HUDEP-2 (cell line): ENCODE results near the gene DNMT1.
A peak's percentile ranks its signal among the peaks of the same experiment; 100 is the strongest.
"Not testable (repeated sequence)": the region's sequence is repeated elsewhere in the genome, so short reads cannot be mapped to it uniquely, and the experiment has no call there.

Experiments
- DNase-seq, 76 experiments: peaks; one replicate each; lab custom pipeline; 2025; ENCODE audit not compliant: unreplicated experiment in 76 of 76; lab: John Stamatoyannopoulos, UW

The DNMT1 gene

GRCh38 chr19:10194500-10195198, at the start of gene DNMT1:
Gene DNMT1, minus strand, starts transcription at chr19:10194953. Its CDS starts 54 bp downstream, at chr19:10194899.
- peak; percentile 80 to 100 (median 99) for DNase-seq

- DNase-seq = no peak
These were observed 48.9 kb upstream of the DNMT1 start for GRCh38 chr19:10243606-10244005.

GRCh38 chr19:10241826-10242449, 47.2 kb upstream of the DNMT1 start:
- not testable (repeated sequence) for DNase-seq

DNA sequence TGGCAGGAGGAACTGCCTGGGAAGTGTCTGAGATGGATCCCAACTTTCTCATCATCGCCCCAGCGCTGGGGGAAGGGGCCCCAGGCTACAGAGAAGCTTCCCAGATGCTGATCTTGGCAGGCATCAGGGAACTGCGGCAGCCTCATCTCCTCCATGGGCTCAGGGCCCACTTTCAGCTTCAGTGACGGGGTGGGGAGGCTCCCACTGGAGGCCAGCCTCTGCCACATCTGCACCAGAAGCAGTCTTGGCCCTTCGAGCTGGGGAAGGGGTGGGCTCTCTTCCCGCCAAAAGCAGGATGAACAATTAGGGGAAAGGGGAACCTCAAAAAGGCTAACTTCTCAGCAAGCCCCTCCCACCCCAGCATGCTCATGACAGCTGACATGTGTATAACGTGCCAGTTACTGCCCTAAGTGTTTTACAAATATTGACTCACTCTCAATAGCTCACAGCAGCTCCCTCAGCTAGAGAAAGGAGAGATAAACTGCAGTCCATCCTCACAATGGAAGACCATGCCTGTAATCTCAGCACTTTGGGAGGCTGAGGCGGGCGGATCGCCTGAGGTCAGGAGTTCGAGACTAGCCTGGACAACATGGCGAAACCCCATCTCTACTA, 43.5 kb upstream of the DNMT1 start:
- no peak for DNase-seq

DNA sequence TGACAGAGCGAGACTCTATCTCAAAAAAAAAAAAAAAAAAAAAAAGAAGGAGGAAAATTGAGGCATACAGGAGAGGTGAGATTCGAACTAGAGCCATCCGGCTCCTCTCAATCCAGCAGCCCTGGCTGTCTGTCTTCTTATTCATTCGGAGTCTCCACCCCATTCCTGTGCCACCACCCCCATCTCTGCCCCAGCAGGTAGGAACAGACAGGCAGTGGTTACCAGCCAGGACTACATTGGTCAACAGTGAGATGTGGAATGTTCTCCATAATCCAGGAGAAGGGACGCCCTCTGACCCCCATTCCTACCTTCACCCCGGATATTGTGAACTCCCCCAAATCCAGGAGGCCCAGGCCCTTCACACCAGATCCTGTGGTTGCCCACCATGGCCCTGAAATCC, 42.9 kb upstream of the DNMT1 start:
- DNase-seq = no peak

DNA sequence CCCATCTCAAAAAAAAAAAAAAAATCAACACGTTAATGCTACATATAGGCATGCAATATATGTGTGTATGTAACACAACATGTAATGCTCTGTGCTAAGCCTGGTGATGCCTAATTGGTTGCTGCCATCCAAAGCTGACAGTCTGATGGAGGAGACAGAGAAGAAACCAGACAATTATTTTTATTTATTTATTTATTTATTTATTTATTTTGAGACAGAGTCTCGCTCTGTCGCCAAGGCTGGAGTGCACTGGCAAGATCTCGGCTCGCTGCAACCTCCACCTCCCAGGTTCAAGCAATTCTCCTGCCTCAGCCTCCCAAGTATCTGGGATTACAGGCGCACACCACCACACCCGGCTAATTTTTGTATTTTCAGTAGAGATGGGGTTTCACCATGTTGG, 40.7 kb upstream of the DNMT1 start:
- DNase-seq = not testable (repeated sequence)

GRCh38 chr19:10235003-10235402, 40.2 kb upstream of the DNMT1 start:
- no peak for DNase-seq

GRCh38 chr19:10233946-10234345, 39.2 kb upstream of the DNMT1 start:
- no peak for DNase-seq

- DNase-seq = no peak
These were observed 37.0 kb upstream of the DNMT1 start for GRCh38 chr19:10231612-10232228.

GRCh38 chr19:10230861-10231611, 36.3 kb upstream of the DNMT1 start, which contains the start of gene S1PR2:
Gene S1PR2, minus strand, starts transcription at chr19:10231331. Its CDS starts 6,426 bp downstream, at chr19:10224905.
- peak in 45 of 76 experiments; percentile 9 to 76 (median 49) for DNase-seq

GRCh38 chr19:10230173-10230860, 35.6 kb upstream of the DNMT1 start:
- no peak for DNase-seq

DNA sequence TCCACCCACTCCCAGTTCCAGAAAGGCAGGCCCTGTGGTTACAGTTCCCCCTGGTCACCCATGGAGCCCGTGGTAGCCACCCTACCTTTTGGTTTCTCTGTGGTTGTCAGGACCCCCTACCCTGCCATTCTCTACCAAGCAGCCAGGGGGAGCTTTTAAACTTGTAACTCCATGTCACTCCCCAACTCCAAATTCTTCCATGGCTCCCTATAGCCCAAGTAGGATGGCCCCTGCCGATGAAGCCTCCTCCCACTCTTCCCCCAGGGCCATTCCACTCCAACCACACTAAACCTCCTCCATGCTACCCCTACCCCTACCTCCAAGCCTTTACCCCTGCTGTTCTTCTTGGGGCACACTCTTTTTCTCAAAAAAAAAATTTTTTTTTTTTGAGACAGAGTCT, 34.2 kb upstream of the DNMT1 start:
- peak in 26 of 76 experiments; percentile 7 to 56 (median 30) for DNase-seq

DNA sequence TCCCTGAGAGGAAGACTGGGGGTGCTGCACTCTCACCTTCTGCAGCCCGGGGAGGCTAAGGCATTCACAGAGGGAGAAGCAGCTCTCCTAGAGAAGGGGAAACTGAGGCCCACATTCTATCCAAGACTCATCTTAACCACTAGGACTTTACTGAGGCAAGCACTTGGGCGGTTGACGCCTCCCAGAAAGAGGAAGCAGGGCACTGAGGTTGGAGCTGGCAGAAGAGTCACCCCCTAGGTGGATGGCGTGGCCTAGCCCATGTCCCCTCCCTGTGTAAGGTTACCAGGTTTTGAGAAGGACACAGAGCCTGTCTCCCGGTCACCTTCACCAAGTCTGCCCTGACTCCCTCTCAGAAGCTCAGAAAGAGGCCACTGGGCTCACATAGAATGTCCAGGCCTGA, 33.6 kb upstream of the DNMT1 start:
- no peak for DNase-seq

GRCh38 chr19:10227026-10227971, 32.5 kb upstream of the DNMT1 start:
- peak in 1 of 76 experiments; percentile 10 for DNase-seq

GRCh38 chr19:10226376-10227025, 31.7 kb upstream of the DNMT1 start:
- DNase-seq = no peak

- no peak for DNase-seq
These were observed 31.2 kb upstream of the DNMT1 start for GRCh38 chr19:10226021-10226375.

DNA sequence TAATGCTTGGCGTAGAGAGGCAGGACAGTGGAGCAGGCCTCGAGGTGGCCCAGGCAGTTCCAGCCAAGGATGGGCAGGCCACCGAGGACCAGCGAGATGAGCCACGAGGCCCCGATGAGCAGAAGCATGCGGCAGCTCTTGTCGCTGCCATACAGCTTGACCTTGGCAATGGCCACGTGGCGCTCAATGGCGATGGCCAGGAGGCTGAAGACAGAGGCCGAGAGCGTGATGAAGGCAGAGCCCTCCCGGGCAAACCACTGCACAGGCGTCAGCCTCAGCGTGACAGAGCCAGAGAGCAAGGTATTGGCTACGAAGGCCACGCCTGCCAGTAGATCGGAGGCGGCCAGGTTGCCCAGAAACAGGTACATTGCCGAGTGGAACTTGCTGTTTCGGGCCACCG, 29.6 kb upstream of the DNMT1 start:
- DNase-seq = no peak

GRCh38 chr19:10223488-10224213, 28.9 kb upstream of the DNMT1 start:
- no peak for DNase-seq
